ENCODE data around the gene GPR132. TPM values are rescaled to one million over a fixed set of nuclear protein-coding genes. Genes with fewer than 3 reads are reported as not detected.
A peak's percentile ranks its signal among the peaks of the same experiment; 100 is the strongest.

The GPR132 gene
- polyA plus RNA-seq, 2 of the 4 experiments (the other 2 are of a cell fraction) = 0.18 to 0.19 TPM

- WGBS (ENCODE audit: missing lambda C conversion rate) = 97% methylated on average over 12 of the region's 12 CpGs
- no peak for FAIRE-seq
Measured at GRCh38 chr14:105067969-105068301, 2.7 kb upstream of the GPR132 start.

GRCh38 chr14:105067140-105067968 is 2.1 kb upstream of the GPR132 start:
- H3K4me1 ChIP-seq = peaks cover 22% of the 10 kb centered on the region
- ChIA-PET POLR2A (no interaction called here), CTCF (interaction anchor here (0.7 to 3.7 kb wide), 9 partner anchors 7 to 94 kb away, joined by 3 to 24 read pairs (median 3); no protein-coding TSS in a partner anchor)
- H3K4me2 ChIP-seq = no peak overlapping the region
- H3K9me3 ChIP-seq = no peaks in the 10 kb centered on the region
- DNase-seq (ENCODE audit: low read depth in 1 of 2, low spot score in 1 of 2) = no peak
- TF ChIP-seq TFCP2L1 (CRISPR knock-in tag; IDR thresholded peaks at IDR 0.05) (no peak), RAD21 (conservative IDR thresholded peaks at IDR 0.05 in 1 of 2, IDR thresholded peaks at IDR 0.05 in 1 of 2) (no peak), RCOR1 (IDR thresholded peaks at IDR 0.05; ENCODE audit: low read depth, low read length) (no peak), RFX5 (IDR thresholded peaks at IDR 0.05) (no peak), SREBF2 (IDR thresholded peaks at IDR 0.05) (no peak), MAFK (IDR thresholded peaks at IDR 0.05; ENCODE audit: partially characterized antibody) (no peak), MAZ (IDR thresholded peaks at IDR 0.05; ENCODE audit: borderline replicate concordance, low read depth, low read length) (no peak), HDAC2 (IDR thresholded peaks at IDR 0.05) (no peak), BCL3 (IDR thresholded peaks at IDR 0.05) (no peak), RNF2 (IDR thresholded peaks at IDR 0.05; ENCODE audit: borderline replicate concordance, low read depth) (no peak), EP300 (IDR thresholded peaks at IDR 0.05) (no peak), ELK1 (IDR thresholded peaks at IDR 0.05; ENCODE audit: low read depth, low read length) (no peak), ESRRA (IDR thresholded peaks at IDR 0.05; ENCODE audit: borderline replicate concordance, low read length) (no peak), HOXB5 (CRISPR knock-in tag; IDR thresholded peaks at IDR 0.05) (no peak)
- FAIRE-seq = no peak
- peak; percentile 12 to 22; a peak in 4 of 6 replicates for ATAC-seq
- WGBS (ENCODE audit: missing lambda C conversion rate) = 87% methylated on average over 9 of the region's 18 CpGs
- H3K27ac ChIP-seq = peak overlapping the region in 1 of 2 experiments; percentile 60; a peak in 2 of 6 replicates
- H3K4me3 ChIP-seq = no peak overlapping the region

More at GRCh38 chr14:105067969-105068301, 2.7 kb upstream of the GPR132 start:
- ATAC-seq = no peak
- TF ChIP-seq HOXB5 (CRISPR knock-in tag; IDR thresholded peaks at IDR 0.05) (no peak), PHF8 (IDR thresholded peaks at IDR 0.05; ENCODE audit: borderline replicate concordance, low read depth) (no peak), MAX (IDR thresholded peaks at IDR 0.05) (no peak), PBX3 (IDR thresholded peaks at IDR 0.05) (no peak), HES2 (IDR thresholded peaks at IDR 0.05) (no peak), SMC3 (IDR thresholded peaks at IDR 0.05) (no peak), HOXB13 (CRISPR knock-in tag; IDR thresholded peaks at IDR 0.05; ENCODE audit: low read depth) (no peak), RAD21 (conservative IDR thresholded peaks at IDR 0.05 in 1 of 2, IDR thresholded peaks at IDR 0.05 in 1 of 2) (no peak), NFE2L2 (conservative IDR thresholded peaks at IDR 0.05; ENCODE audit: low read length) (no peak)
- H3K4me2 ChIP-seq = no peak overlapping the region
- ChIA-PET CTCF (interaction anchor here (0.7 to 3.7 kb wide), 5 partner anchors 8 to 56 kb away, joined by 3 to 24 read pairs (median 3); no protein-coding TSS in a partner anchor), POLR2A (no interaction called here)
- DNase-seq (ENCODE audit: low read depth in 1 of 2, low spot score in 1 of 2) = no peak
- no peaks in the 10 kb centered on the region for H3K9me3 ChIP-seq
- no peak overlapping the region; a peak in 1 of 6 replicates for H3K27ac ChIP-seq
- no peak overlapping the region for H3K4me3 ChIP-seq
- peaks cover 22% of the 10 kb centered on the region for H3K4me1 ChIP-seq

Data from A549 (cell line).